H1 (cell line): ENCODE data around the gene SSUH2. TPM values are rescaled to one million over a fixed set of nuclear protein-coding genes. Genes with fewer than 3 reads are reported as not detected.

Experiments used
- CTCF ChIA-PET: fragments of 300-600 bp; sonication (Branson Sonifier 250); formaldehyde crosslinking; loops from one replicate; lab custom pipeline; 2021; ENCODE audit not compliant: partially characterized antibody; lab: Charles Lee
- POLR2A ChIA-PET: fragments of 300-600 bp; sonication (Branson Sonifier 250); formaldehyde crosslinking; loops from one replicate; lab custom pipeline; 2021; ENCODE audit warnings: inconsistent platforms; ENCODE audit not compliant: partially characterized antibody; lab: Charles Lee
- DNase-seq, 2 experiments: peaks; one replicate each; pipeline versions ENCODE4 v3.0.0 to v3.0.0-alpha.2; 2010 to 2022; ENCODE audit warnings: low spot score in 2 of 2, low read depth in 1 of 2, mixed read lengths in 1 of 2
- FAIRE-seq: peaks from 2 replicates; lab custom pipeline; 2011; peaks lifted over from hg19 to GRCh38; lab: Jason Lieb, UNC
- H2AFZ ChIP-seq: 2 replicates; pipeline ENCODE4 v1.8.1; 2012; ENCODE audit warnings: low read length, inconsistent platforms
- H2AK5ac ChIP-seq: 2 replicates; pipeline ENCODE4 v1.6.1; 2013; ENCODE audit warnings: low read depth, low read length
- H2BK120ac ChIP-seq: replicated peaks from 2 replicates; pipeline ENCODE3; 2013; ENCODE audit warnings: low read depth, low read length, inconsistent platforms
- H2BK12ac ChIP-seq: 2 replicates; pipeline ENCODE4 v1.6.1; 2013; ENCODE audit warnings: low read depth, low read length
- H2BK15ac ChIP-seq: 2 replicates; pipeline ENCODE4 v1.6.1; 2013; ENCODE audit warnings: low read length
- H2BK20ac ChIP-seq: 2 replicates; pipeline ENCODE4 v1.6.1; 2013; ENCODE audit warnings: low read length
- H2BK5ac ChIP-seq: 2 replicates; pipeline ENCODE4 v1.6.1; 2013; ENCODE audit warnings: low read depth, low read length
- H3K14ac ChIP-seq: 2 replicates; pipeline ENCODE4 v1.6.1; 2013; ENCODE audit warnings: inconsistent platforms; ENCODE audit not compliant: insufficient read length
- H3K18ac ChIP-seq: 2 replicates; pipeline ENCODE4 v1.6.1; 2013; ENCODE audit warnings: low read length; ENCODE audit errors: extremely low read depth
- H3K23ac ChIP-seq: 2 replicates; pipeline ENCODE4 v1.6.1; 2013; ENCODE audit warnings: inconsistent platforms; ENCODE audit not compliant: insufficient read length
- H3K23me2 ChIP-seq: 2 replicates; pipeline ENCODE4 v1.6.1; 2013; ENCODE audit warnings: low read depth, low read length
- H3K27ac ChIP-seq: 2 replicates; pipeline ENCODE4 v1.6.1; 2011; ENCODE audit warnings: low read depth, low read length, inconsistent platforms
- H3K27me3 ChIP-seq, 4 experiments: replicated peaks in 1 of 4; 1 replicate in 1 of 4; 2 replicates in 3 of 4; pipeline versions ENCODE4 v1.6.1 to v1.8.1; 2011 to 2013; ENCODE audit warnings: low read length in 3 of 4, mild to moderate bottlenecking in 3 of 4, inconsistent platforms in 2 of 4, mixed read lengths in 2 of 4, moderate library complexity in 1 of 4; ENCODE audit not compliant: control insufficient read depth in 3 of 4, insufficient read depth in 3 of 4; ENCODE audit errors: extremely low read depth in 1 of 4
- H3K36me3 ChIP-seq, 4 experiments: 2 replicates each; pipeline versions ENCODE4 v1.6.1 to v1.8.1; 2011 to 2013; ENCODE audit warnings: mild to moderate bottlenecking in 4 of 4, low read length in 3 of 4, moderate library complexity in 2 of 4, control low read depth in 1 of 4, inconsistent platforms in 1 of 4; ENCODE audit not compliant: insufficient read depth in 4 of 4, control insufficient read depth in 2 of 4
- H3K4ac ChIP-seq: replicated peaks from 2 replicates; pipeline ENCODE3; 2013; ENCODE audit warnings: low read length, low read depth, mixed read lengths, inconsistent platforms; ENCODE audit not compliant: insufficient read length
- H3K4me1 ChIP-seq, 4 experiments: replicated peaks in 1 of 4; 1 replicate in 1 of 4; 2 replicates in 3 of 4; pipeline versions ENCODE4 v1.6.1 to v1.8.1; 2011 to 2013; ENCODE audit warnings: low read length in 3 of 4, inconsistent platforms in 2 of 4, mixed read lengths in 1 of 4; ENCODE audit not compliant: insufficient read depth in 4 of 4, control insufficient read depth in 3 of 4
- H3K4me2 ChIP-seq, 2 experiments: 2 replicates each; pipeline versions ENCODE4 v1.6.1 to v1.8.1; 2011 to 2013; ENCODE audit warnings: low read depth in 2 of 2, low read length in 2 of 2, control low read depth in 1 of 2, inconsistent platforms in 1 of 2, mild to moderate bottlenecking in 1 of 2; ENCODE audit not compliant: insufficient read depth in 1 of 2
- H3K4me3 ChIP-seq, 4 experiments: fragments of 200-600, 300-600 bp in 1 of 4; sonication (generic), shearing (Covaris generic), sonication (Bioruptor Twin) in 1 of 4; 2 replicates each; pipeline versions ENCODE4 v1.5.1 to v1.8.1; 2011 to 2016; ENCODE audit warnings: low read length in 4 of 4, low read depth in 3 of 4, control low read depth in 2 of 4, inconsistent platforms in 2 of 4, mild to moderate bottlenecking in 2 of 4, mixed read lengths in 1 of 4, moderate library complexity in 1 of 4; ENCODE audit not compliant: insufficient read depth in 2 of 4; ENCODE audit errors: extremely low read depth in 1 of 4
- H3K56ac ChIP-seq: replicated peaks from 2 replicates; pipeline ENCODE3; 2013; ENCODE audit warnings: low read depth, mild to moderate bottlenecking, mixed read lengths, low read length, inconsistent platforms; ENCODE audit not compliant: insufficient read length
- H3K79me1 ChIP-seq: 2 replicates; pipeline ENCODE4 v1.6.1; 2013; ENCODE audit warnings: low read depth, low read length, control low read depth
- H3K79me2 ChIP-seq, 2 experiments: 2 replicates each; pipeline versions ENCODE4 v1.6.1 to v1.8.1; 2012 to 2013; ENCODE audit warnings: low read length in 2 of 2, mild to moderate bottlenecking in 2 of 2, inconsistent platforms in 1 of 2; ENCODE audit not compliant: insufficient read depth in 2 of 2, control insufficient read depth in 1 of 2
- H3K9ac ChIP-seq, 4 experiments: replicated peaks in 1 of 4; 1 replicate in 1 of 4; 2 replicates in 3 of 4; pipeline versions ENCODE4 v1.6.1 to v1.8.1; 2011 to 2013; ENCODE audit warnings: low read depth in 3 of 4, low read length in 3 of 4, control low read depth in 2 of 4, mild to moderate bottlenecking in 2 of 4, moderate library complexity in 2 of 4, inconsistent platforms in 1 of 4; ENCODE audit errors: extremely low read depth in 1 of 4
- H3K9me3 ChIP-seq, 2 experiments: 2 replicates each; pipeline versions ENCODE4 v1.6.1 to v1.8.1; 2012 to 2013; ENCODE audit warnings: mild to moderate bottlenecking in 2 of 2, moderate library complexity in 2 of 2, control low read depth in 1 of 2, inconsistent platforms in 1 of 2, low read depth in 1 of 2, low read length in 1 of 2, mixed read lengths in 1 of 2; ENCODE audit not compliant: insufficient read depth in 2 of 2
- H4K20me1 ChIP-seq, 2 experiments: replicated peaks in 1 of 2; 2 replicates each; pipeline versions ENCODE3 to v1.8.1; 2011 to 2013; ENCODE audit warnings: inconsistent platforms in 2 of 2, low read length in 2 of 2, mild to moderate bottlenecking in 1 of 2; ENCODE audit not compliant: insufficient read depth in 2 of 2, control insufficient read depth in 1 of 2
- H4K5ac ChIP-seq: 2 replicates; pipeline ENCODE4 v1.6.1; 2013; ENCODE audit warnings: low read length, low read depth, mixed read lengths, inconsistent platforms; ENCODE audit not compliant: insufficient read length
- H4K8ac ChIP-seq: 2 replicates; pipeline ENCODE4 v1.8.0; 2013; ENCODE audit warnings: mild to moderate bottlenecking, moderate library complexity, low read length, inconsistent platforms; ENCODE audit not compliant: insufficient read depth; ENCODE audit errors: extremely low read depth
- H4K91ac ChIP-seq: replicated peaks from 2 replicates; pipeline ENCODE3; 2013; ENCODE audit warnings: low read length, mixed read lengths, inconsistent platforms; ENCODE audit not compliant: insufficient read length
- BRCA1 ChIP-seq: IDR thresholded peaks from 2 replicates; pipeline ENCODE4 v1.6.1; 2012; ENCODE audit warnings: low read depth, low read length, improper control_type of control experiment
- CEBPB ChIP-seq: IDR thresholded peaks from 2 replicates; pipeline ENCODE4 v1.6.1; 2012; ENCODE audit warnings: low read depth, low read length
- GABPA ChIP-seq: IDR thresholded peaks from 2 replicates; pipeline ENCODE4 v1.6.1; 2011; ENCODE audit warnings: mild to moderate bottlenecking, low read length, moderate library complexity, borderline replicate concordance; ENCODE audit not compliant: insufficient read depth
- KDM5A ChIP-seq: fragments of 200-600 bp; IDR thresholded peaks from 2 replicates; pipeline ENCODE4 v1.7.1; 2012; ENCODE audit warnings: mild to moderate bottlenecking, low read length, inconsistent platforms, mixed read lengths
- NRF1 ChIP-seq: IDR thresholded peaks from 2 replicates; pipeline ENCODE4 v1.6.1; 2011; ENCODE audit warnings: mild to moderate bottlenecking, low read depth, low read length, improper control_type of control experiment
- POLR2AphosphoS5 ChIP-seq: IDR thresholded peaks from 2 replicates; pipeline ENCODE4 v1.6.1; 2011; ENCODE audit warnings: low read depth, low read length
- RXRA ChIP-seq: IDR thresholded peaks from 2 replicates; pipeline ENCODE4 v1.6.1; 2011; ENCODE audit warnings: low read depth, mild to moderate bottlenecking, low read length, moderate library complexity; ENCODE audit not compliant: insufficient read depth
- YY1 ChIP-seq: IDR thresholded peaks from 2 replicates; pipeline ENCODE4 v1.6.1; 2011; ENCODE audit warnings: low read depth, mild to moderate bottlenecking, low read length
- WGBS, 2 experiments: shearing (Covaris generic) in 1 of 2; methylation state at CpG; one replicate each; pipeline versions ENCODE4 v1.1.6 to v1.1.7; 2013 to 2015; ENCODE audit warnings: low lambda C conversion rate in 2 of 2, mixed read lengths in 2 of 2, inconsistent platforms in 1 of 2, low coverage in 1 of 2, missing lambda C conversion rate in 1 of 2; ENCODE audit not compliant: insufficient replicate concordance in 2 of 2, insufficient coverage in 1 of 2, insufficient read length in 1 of 2; ENCODE audit errors: extremely low coverage in 1 of 2, missing lambda C conversion rate in 1 of 2; 5-methylcytosine and 5-hydroxymethylcytosine counted together
- polyA plus RNA-seq, 7 experiments: library from polyadenylated mRNA; depleted of rRNA in 3 of 7; stranded (reverse) in 5 of 7; unstranded in 2 of 7; fragments of >200 nt in 5 of 7; fragments of 200-250 nt in 2 of 7; gene quantifications; 1 replicate in 5 of 7; 2 replicates in 1 of 7; 4 replicates in 1 of 7; pipeline versions ENCODE4 v1.2.1 to v1.2.3, GENCODE V29; 2011 to 2013; ENCODE audit warnings: missing spikeins in 2 of 7, mixed read lengths in 2 of 7
- total RNA-seq: library from RNA; stranded (reverse); fragmentation: NEBNext Ultra II Directional; extraction: Animal tissue kit (Norgen Biotek cat#: 25700); gene quantifications from 2 replicates; pipeline ENCODE4 v1.2.1, GENCODE V29; 2021
- TF ChIP-seq, protein P1 (sequence below): IDR thresholded peaks from 2 replicates; pipeline ENCODE4 v1.6.1; 2011; ENCODE audit warnings: low read depth, mild to moderate bottlenecking, low read length; ENCODE audit not compliant: insufficient read depth

SSUH2 gene
- total and polyA plus RNA-seq, 2 of the 8 experiments (the other 6 are each of a cell fraction or from before 2014, with no cell fraction given), result 0.62 to 0.69 TPM

DNA sequence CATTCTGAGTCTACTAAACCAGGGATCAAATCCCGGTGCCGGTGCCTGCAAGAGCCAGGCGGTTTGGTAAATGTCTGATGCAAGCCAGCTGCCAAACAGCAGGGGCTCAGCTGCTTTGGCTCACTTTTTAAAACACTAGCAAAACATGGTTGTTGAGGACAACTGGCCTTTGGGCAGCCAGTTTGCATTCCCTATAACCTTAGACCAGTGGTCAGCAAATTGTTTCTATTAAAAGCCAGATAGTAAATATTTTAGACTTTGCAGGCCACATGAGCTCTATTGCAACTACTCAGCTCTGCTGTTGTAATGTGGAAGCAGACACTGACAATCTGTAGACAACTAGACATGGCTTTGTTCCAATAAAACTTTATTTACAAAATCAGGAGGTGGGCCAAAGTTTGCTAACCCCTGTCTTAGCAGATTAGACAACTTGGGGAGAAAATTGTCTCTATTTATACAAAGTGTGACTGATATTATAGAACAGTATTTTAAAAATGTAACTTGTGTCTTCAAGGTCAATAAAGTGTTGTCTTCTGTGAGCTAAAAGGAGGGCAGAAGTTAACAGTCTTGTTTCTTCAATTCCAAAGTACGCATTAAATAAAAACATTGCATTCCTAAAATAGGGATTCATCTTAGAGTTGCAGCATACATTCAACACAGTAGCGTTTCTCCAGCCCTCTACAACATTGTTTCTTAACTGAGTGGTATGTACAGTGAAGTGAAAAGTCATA lies 67.6 kb downstream of the SSUH2 start:
- Histone ChIP-seq H2BK15ac (no peak overlapping the region), H3K4me2 (no peak overlapping the region), H2BK120ac (no peak overlapping the region), H4K20me1 (no peaks in the 10 kb centered on the region), H3K4ac (no peak overlapping the region), H2BK5ac (no peak overlapping the region), H2AFZ (no peak overlapping the region), H3K36me3 (peaks cover 0 to 3% (median 1%) of the 10 kb centered on the region in 4 experiments; a peak in 1 of 8 replicates), H3K14ac (no peak overlapping the region), H3K9me3 (no peaks in the 10 kb centered on the region), H2BK20ac (no peak overlapping the region), H3K79me1 (no peaks in the 10 kb centered on the region), H3K23me2 (no peaks in the 10 kb centered on the region), H3K27ac (no peak overlapping the region), H3K4me1 (no peaks in the 10 kb centered on the region), H3K56ac (no peak overlapping the region), H4K5ac (no peak overlapping the region), H4K8ac (no peak overlapping the region), H3K79me2 (no peaks in the 10 kb centered on the region), H4K91ac (no peak overlapping the region), H2BK12ac (no peak overlapping the region), H3K18ac (no peak overlapping the region), H2AK5ac (no peak overlapping the region), H3K23ac (no peak overlapping the region), H3K27me3 (no peaks in the 10 kb centered on the region), H3K9ac (no peak overlapping the region), H3K4me3 (no peak overlapping the region)
- 79% methylated on average over 5 of the region's 5 CpGs; no CpG with 5 or more reads in 1 of the 2 experiments for WGBS, 2 experiments
- POLR2A ChIA-PET, result no interaction called here
- CTCF ChIA-PET, result interaction anchor here (0.7 to 0.9 kb wide), 2 partner anchors 9 to 46 kb away, joined by 3 read pairs; no protein-coding TSS in a partner anchor
- no peak for TF ChIP-seq BRCA1
- TF ChIP-seq KDM5A, result no peak
- no peak for TF ChIP-seq YY1
- TF ChIP-seq POLR2AphosphoS5, result no peak
- TF ChIP-seq CEBPB, result no peak
- no peak for TF ChIP-seq NRF1
- TF ChIP-seq RXRA, result no peak
- TF ChIP-seq GABPA, result no peak
- TF ChIP-seq, protein P1, sequence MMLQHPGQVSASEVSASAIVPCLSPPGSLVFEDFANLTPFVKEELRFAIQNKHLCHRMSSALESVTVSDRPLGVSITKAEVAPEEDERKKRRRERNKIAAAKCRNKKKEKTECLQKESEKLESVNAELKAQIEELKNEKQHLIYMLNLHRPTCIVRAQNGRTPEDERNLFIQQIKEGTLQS, result no peak
- FAIRE-seq, result no peak
- DNase-seq, result no peak
